ENCODE data around the gene AREL1.

DNA sequence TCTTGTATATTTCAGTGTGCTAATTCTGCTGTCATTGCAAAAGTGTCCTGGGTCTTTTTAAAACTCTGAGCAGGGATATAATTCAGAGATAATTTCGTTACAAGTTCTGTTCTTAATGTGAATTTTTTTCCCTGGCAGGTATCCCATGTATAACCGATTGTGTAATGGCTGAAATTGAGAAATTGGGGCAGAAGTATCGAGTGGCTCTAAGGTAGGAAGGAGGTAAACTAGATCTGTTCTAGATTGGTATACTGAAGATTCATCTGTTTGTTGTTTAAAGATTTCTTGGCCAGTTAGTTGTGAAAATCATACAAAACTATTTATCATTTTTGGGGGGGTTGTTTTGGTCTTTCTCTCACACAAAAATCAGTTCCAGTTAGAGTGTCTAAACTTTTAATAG lies 10.3 kb upstream of the AREL1 start:
- TF ChIP-seq TARDBP (IDR thresholded peaks at IDR 0.05) (no peak), HDGF (IDR thresholded peaks at IDR 0.05; ENCODE audit: borderline replicate concordance) (no peak), ZNF384 (IDR thresholded peaks at IDR 0.05) (no peak), SUZ12 (IDR thresholded peaks at IDR 0.05) (no peak), FOXA1 (IDR thresholded peaks at IDR 0.05) (no peak), FOXM1 (IDR thresholded peaks at IDR 0.05; ENCODE audit: borderline replicate concordance) (no peak), FOXK2 (IDR thresholded peaks at IDR 0.05) (no peak)
- TF ChIP-seq, protein P1, sequence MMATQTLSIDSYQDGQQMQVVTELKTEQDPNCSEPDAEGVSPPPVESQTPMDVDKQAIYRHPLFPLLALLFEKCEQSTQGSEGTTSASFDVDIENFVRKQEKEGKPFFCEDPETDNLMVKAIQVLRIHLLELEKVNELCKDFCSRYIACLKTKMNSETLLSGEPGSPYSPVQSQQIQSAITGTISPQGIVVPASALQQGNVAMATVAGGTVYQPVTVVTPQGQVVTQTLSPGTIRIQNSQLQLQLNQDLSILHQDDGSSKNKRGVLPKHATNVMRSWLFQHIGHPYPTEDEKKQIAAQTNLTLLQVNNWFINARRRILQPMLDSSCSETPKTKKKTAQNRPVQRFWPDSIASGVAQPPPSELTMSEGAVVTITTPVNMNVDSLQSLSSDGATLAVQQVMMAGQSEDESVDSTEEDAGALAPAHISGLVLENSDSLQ (IDR thresholded peaks at IDR 0.05), result no peak

All from HEK293T (cell line).